Nephron (organoid): ENCODE results near the gene MEF2A.

Experiments used
- H3K27ac Mint-ChIP-seq, 3 experiments: 2 replicates each; pipeline ENCODE4 v1.8.0; 2020; ENCODE audit warnings: mixed read lengths in 3 of 3, mild to moderate bottlenecking in 2 of 3, moderate library complexity in 1 of 3
- H3K27me3 Mint-ChIP-seq: 2 replicates; pipeline ENCODE4 v1.8.0; 2021; ENCODE audit warnings: low read depth, mild to moderate bottlenecking, moderate library complexity, mixed read lengths
- H3K36me3 Mint-ChIP-seq: 2 replicates; pipeline ENCODE4 v1.8.0; 2020; ENCODE audit warnings: low read depth, mixed read lengths
- H3K4me1 Mint-ChIP-seq: 2 replicates; pipeline ENCODE4 v1.8.0; 2020; ENCODE audit warnings: mixed read lengths
- H3K4me3 Mint-ChIP-seq, 3 experiments: 2 replicates each; pipeline ENCODE4 v1.8.0; 2020; ENCODE audit warnings: mild to moderate bottlenecking in 3 of 3, mixed read lengths in 3 of 3, moderate library complexity in 2 of 3
- H3K9me3 Mint-ChIP-seq: 2 replicates; pipeline ENCODE4 v1.8.0; 2020; ENCODE audit warnings: mixed read lengths
- CTCF ChIP-seq, 3 experiments: fragments of 200-600 bp; sonication (generic); IDR thresholded peaks; one replicate each; pipeline ENCODE4 v1.5.0; 2021; ENCODE audit warnings: antibody characterized with exemption in 3 of 3; ENCODE audit not compliant: unreplicated experiment in 3 of 3

The MEF2A gene

GRCh38 chr15:99635794-99636193 lies 70.0 kb downstream of the MEF2A start:
- Mint-ChIP-seq H3K9me3 (peaks cover 33% of the 10 kb centered on the region), H3K36me3 (peaks cover 70% of the 10 kb centered on the region), H3K4me3 (no peak overlapping the region), H3K27me3 (no peaks in the 10 kb centered on the region), H3K27ac (no peak overlapping the region), H3K4me1 (peaks cover 13% of the 10 kb centered on the region)
- no peak for TF ChIP-seq CTCF (IDR thresholded peaks at IDR 0.05; ENCODE audit: unreplicated experiment in 3 of 3)

GRCh38 chr15:99644913-99645542 lies 79.2 kb downstream of the MEF2A start:
- Mint-ChIP-seq H3K27me3 (no peaks in the 10 kb centered on the region), H3K4me1 (no peaks in the 10 kb centered on the region), H3K27ac (no peak overlapping the region), H3K36me3 (peaks cover 74% of the 10 kb centered on the region), H3K9me3 (peaks cover 14% of the 10 kb centered on the region), H3K4me3 (no peak overlapping the region)
- no peak for TF ChIP-seq CTCF (IDR thresholded peaks at IDR 0.05; ENCODE audit: unreplicated experiment in 3 of 3)

- no peak overlapping the region for H3K27ac Mint-ChIP-seq
- H3K9me3 Mint-ChIP-seq: peaks cover 14% of the 10 kb centered on the region
- H3K36me3 Mint-ChIP-seq: peaks cover 78% of the 10 kb centered on the region
- H3K4me3 Mint-ChIP-seq: no peak overlapping the region
- no peaks in the 10 kb centered on the region for H3K4me1 Mint-ChIP-seq
- H3K27me3 Mint-ChIP-seq: no peaks in the 10 kb centered on the region
- no peak for TF ChIP-seq CTCF (IDR thresholded peaks at IDR 0.05; ENCODE audit: unreplicated experiment in 3 of 3)
Measured at GRCh38 chr15:99645543-99645935, 79.8 kb downstream of the MEF2A start.

GRCh38 chr15:99645951-99646350 lies 80.2 kb downstream of the MEF2A start:
- Mint-ChIP-seq H3K27me3 (no peaks in the 10 kb centered on the region), H3K4me3 (no peak overlapping the region), H3K4me1 (no peaks in the 10 kb centered on the region), H3K9me3 (peaks cover 14% of the 10 kb centered on the region), H3K27ac (no peak overlapping the region), H3K36me3 (peaks cover 78% of the 10 kb centered on the region)
- no peak for TF ChIP-seq CTCF (IDR thresholded peaks at IDR 0.05; ENCODE audit: unreplicated experiment in 3 of 3)

- no peaks in the 10 kb centered on the region for H3K27me3 Mint-ChIP-seq
Measured at GRCh38 chr15:99651023-99651807, 85.4 kb downstream of the MEF2A start.

More at GRCh38 chr15:99651023-99651807, 85.4 kb downstream of the MEF2A start:
- H3K36me3 Mint-ChIP-seq: peaks cover 48% of the 10 kb centered on the region
- H3K4me3 Mint-ChIP-seq: no peak overlapping the region
- no peak overlapping the region for H3K27ac Mint-ChIP-seq
- peaks cover 5% of the 10 kb centered on the region for H3K9me3 Mint-ChIP-seq
- no peaks in the 10 kb centered on the region for H3K4me1 Mint-ChIP-seq
- TF ChIP-seq CTCF (IDR thresholded peaks at IDR 0.05; ENCODE audit: unreplicated experiment in 3 of 3): no peak
